PFSK-1 (cell line): ENCODE results near the gene INIP.

Source experiments
- POLR2AphosphoS5 ChIP-seq: IDR thresholded peaks from 2 replicates; pipeline ENCODE4 v1.6.1; 2012; ENCODE audit warnings: low read depth, mild to moderate bottlenecking, control low read depth, low read length, moderate library complexity
- SIN3A ChIP-seq: IDR thresholded peaks from 2 replicates; pipeline ENCODE4 v1.6.1; 2012; ENCODE audit warnings: mild to moderate bottlenecking, low read length, moderate library complexity, borderline replicate concordance; ENCODE audit not compliant: insufficient read depth
- TF ChIP-seq, protein P1 (sequence below), 2 experiments: IDR thresholded peaks; 2 replicates each; pipeline versions ENCODE4 v1.6.1 to v1.8.0; 2011 to 2012; ENCODE audit warnings: low read depth in 2 of 2, low read length in 2 of 2, control low read depth in 1 of 2, inconsistent platforms in 1 of 2, mild to moderate bottlenecking in 1 of 2, moderate library complexity in 1 of 2; ENCODE audit not compliant: insufficient read depth in 1 of 2

- TF ChIP-seq POLR2AphosphoS5 (peak; percentile 67; the same call in 1 of the 2 replicates), SIN3A (no peak)
- TF ChIP-seq, protein P1, sequence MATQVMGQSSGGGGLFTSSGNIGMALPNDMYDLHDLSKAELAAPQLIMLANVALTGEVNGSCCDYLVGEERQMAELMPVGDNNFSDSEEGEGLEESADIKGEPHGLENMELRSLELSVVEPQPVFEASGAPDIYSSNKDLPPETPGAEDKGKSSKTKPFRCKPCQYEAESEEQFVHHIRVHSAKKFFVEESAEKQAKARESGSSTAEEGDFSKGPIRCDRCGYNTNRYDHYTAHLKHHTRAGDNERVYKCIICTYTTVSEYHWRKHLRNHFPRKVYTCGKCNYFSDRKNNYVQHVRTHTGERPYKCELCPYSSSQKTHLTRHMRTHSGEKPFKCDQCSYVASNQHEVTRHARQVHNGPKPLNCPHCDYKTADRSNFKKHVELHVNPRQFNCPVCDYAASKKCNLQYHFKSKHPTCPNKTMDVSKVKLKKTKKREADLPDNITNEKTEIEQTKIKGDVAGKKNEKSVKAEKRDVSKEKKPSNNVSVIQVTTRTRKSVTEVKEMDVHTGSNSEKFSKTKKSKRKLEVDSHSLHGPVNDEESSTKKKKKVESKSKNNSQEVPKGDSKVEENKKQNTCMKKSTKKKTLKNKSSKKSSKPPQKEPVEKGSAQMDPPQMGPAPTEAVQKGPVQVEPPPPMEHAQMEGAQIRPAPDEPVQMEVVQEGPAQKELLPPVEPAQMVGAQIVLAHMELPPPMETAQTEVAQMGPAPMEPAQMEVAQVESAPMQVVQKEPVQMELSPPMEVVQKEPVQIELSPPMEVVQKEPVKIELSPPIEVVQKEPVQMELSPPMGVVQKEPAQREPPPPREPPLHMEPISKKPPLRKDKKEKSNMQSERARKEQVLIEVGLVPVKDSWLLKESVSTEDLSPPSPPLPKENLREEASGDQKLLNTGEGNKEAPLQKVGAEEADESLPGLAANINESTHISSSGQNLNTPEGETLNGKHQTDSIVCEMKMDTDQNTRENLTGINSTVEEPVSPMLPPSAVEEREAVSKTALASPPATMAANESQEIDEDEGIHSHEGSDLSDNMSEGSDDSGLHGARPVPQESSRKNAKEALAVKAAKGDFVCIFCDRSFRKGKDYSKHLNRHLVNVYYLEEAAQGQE (IDR thresholded peaks at IDR 0.05; ENCODE audit: insufficient read depth in 1 of 2, low read depth in 2 of 2, low read length in 2 of 2), result no peak
These were observed at the start of gene INIP for GRCh38 chr9:112717661-112718331.
